ENCODE results near the gene HES7.

GRCh38 chr17:8122924-8123694 lies 797 bp downstream of the HES7 start:
- TF ChIP-seq POLR2A (IDR thresholded peaks at IDR 0.05) (no peak), CTCF (IDR thresholded peaks at IDR 0.05) (no peak)
